Activated T-cell treated with anti-CD3 and anti-CD28 coated beads for 48 hours (primary cell): ENCODE results near the gene SLC13A2.
"Not testable (repeated sequence)": the region's sequence is repeated elsewhere in the genome, so short reads cannot be mapped to it uniquely, and the experiment has no call there.

Experiments
- DNase-seq: peaks from one replicate; pipeline ENCODE4 v3.0.0-alpha.2; 2020; ENCODE audit warnings: low read depth

Gene SLC13A2

GRCh38 chr17:28473542-28473941 lies at the start of gene SLC13A2:
Gene SLC13A2, plus strand, starts transcription at chr17:28473644. Its CDS starts 69 bp downstream, at chr17:28473713.
- DNase-seq, result no peak

DNA sequence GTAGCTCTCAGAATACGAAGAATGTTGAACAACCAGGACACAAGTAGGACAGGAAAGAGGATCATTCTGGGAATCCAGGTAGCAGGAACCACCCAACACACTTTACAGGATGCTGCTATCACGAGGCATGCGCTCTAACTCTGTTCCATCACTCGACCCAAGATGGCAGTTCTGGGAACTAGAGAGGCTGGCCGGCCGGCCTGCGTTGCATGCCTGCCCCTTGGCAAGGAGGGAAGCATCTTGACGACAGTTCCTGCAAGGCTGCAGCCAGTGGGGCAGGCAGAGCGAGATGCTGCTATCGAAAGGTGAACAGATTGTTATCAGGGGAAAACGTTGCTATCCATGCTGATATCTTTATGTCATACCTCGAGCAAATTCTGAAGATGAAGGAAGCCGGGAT lies 48.2 kb upstream of the SLC13A2 start:
- no peak for DNase-seq

GRCh38 chr17:28426081-28426519 lies 47.3 kb upstream of the SLC13A2 start:
- no peak for DNase-seq

DNA sequence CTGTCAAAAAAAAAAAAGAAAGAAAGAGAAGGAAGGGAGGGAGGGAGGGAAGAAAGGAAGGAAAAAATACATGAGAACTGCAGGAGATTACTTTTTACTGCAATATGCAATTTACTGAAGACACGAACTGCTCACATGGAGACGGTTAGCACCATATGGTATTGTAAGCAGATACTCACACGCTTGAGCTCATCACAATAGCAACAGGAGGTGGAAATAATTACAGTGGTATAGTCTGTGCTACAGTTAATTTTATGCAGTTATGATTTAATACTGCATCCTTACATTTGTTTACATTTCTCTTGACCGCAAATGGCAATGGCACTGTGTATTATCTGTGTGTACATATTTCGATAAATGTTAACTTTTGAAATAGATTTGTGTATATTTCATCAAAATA lies 46.1 kb upstream of the SLC13A2 start:
- DNase-seq, result no peak

- DNase-seq, result not testable (repeated sequence)
These were observed 45.5 kb upstream of the SLC13A2 start for GRCh38 chr17:28427982-28428381.

GRCh38 chr17:28433721-28434120 lies 39.7 kb upstream of the SLC13A2 start:
- DNase-seq, result no peak

GRCh38 chr17:28434326-28434725 lies 39.1 kb upstream of the SLC13A2 start:
- not testable (repeated sequence) for DNase-seq

DNA sequence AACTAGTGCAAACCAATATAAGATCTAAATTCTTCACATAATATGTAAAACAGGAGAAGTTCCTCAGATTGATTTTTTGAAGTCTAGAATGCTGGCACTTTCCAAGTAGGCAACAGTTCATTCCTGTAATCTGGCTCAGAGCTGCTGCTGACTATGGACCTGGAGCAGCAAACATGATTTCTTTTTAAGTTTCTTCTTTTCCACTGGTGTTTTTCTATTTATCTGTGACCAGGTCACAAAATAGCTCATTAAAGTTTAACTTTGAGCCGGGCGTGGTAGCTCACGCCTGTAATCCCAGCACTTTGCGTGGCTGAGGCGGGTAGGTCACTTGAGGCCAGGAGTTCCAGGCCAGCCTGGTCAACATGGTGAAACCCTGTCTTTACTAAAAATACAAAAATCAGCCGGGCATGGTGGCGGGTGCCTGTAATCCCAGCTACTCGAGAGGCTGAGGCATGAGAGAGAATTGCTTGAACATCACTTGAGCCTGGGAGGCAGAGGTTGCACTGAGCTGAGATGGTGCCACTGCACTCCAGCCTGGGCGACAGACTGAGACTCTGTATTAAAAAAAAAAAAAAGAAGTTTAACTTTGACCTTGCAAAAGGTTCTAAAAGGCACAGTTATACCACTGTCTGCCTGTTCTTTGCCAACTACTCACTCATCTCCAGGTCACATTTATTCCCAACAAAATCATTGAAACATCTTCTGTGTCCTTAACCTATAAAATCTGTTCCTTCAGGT lies 29.4 kb upstream of the SLC13A2 start:
- no peak for DNase-seq

DNA sequence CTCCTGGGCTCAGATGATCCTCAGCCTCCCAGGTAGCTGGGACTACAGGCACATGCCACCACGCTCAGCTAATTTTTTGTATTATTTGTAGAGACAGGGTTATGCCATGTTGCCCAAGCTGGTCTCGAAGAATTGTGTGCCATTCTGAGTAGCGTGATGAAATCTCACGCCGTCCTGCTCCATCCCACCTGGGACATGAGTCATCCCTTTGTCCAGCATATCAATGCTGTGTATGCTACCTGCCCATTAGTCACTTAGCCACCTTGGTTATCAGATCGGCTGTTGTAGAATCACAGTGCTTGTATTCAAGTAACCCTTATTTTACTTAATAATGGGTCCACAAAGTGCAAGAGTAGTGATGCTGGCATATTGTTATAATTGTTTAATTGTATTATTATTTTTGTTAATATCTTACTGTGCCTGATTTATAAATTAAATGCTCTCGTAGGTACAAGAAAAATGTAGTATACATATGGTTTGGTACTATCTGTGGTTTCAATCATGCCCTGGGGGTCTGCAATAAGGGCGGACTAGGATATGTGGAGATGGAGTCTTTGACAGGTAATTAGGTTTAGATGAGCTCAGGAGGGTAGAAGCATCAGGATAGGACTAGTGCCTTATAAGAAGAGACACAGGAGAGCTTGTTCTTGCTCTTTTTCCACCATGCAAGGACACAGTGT lies 26.6 kb upstream of the SLC13A2 start:
- no peak for DNase-seq

DNA sequence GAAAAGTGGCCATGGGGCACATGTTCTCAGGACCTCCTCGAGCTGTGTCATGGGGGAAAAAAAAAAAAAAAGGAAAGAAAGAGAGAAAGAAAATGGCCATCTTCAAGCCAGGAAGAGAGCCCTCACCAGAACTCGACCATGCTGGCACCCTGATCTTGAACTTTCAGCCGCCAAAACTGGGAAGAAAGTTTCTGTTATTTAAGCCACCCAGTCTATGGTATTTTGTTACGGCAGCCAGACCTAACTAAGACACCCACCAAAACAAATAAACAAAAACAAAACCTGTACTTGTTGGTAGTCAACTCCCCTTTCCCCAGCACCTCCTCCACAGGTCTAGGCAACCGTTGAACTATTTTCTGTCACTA lies 26.1 kb upstream of the SLC13A2 start:
- no peak for DNase-seq

- DNase-seq, result no peak
These were observed 23.6 kb upstream of the SLC13A2 start for GRCh38 chr17:28449859-28450258.

DNA sequence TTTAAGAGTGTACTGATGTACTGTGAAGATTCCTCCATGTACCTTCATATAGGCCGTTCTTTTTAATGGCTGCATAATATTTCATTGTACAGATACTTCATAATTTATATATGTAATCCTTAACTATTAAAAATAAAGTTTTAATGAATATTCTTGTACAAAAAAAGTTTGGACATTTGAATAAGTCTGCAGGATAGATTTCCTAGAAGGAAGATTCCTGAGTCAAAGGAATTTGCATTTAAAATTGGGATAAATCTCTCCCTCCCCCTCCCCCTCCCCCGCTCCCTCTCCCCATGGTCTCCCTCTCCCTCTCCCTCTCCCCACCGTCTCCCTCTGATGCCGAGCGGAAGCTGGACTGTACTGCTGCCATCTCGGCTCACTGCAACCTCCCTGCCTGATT lies 15.6 kb upstream of the SLC13A2 start:
- no peak for DNase-seq

- DNase-seq, result not testable (repeated sequence)
These were observed 14.6 kb upstream of the SLC13A2 start for GRCh38 chr17:28458881-28459280.

DNA sequence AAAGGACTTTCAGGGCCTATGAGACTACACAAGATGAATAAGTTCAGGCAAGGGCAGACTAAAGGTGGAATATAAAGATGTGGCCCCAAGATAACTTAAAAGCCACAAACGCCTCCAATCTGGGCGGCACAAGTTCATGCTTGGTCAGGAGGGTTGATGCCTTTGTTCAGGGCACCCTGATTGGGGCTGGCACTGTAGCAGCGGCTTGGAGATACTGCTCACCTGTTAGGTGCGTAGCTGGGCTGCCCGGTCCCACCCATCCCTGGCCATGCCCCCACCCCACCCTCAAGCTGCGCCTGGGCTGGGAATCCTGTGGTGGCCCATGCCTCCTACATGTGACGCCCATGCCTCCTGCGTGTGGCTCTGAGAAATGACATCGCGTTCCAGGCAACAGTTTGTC lies 12.5 kb upstream of the SLC13A2 start:
- no peak for DNase-seq

DNA sequence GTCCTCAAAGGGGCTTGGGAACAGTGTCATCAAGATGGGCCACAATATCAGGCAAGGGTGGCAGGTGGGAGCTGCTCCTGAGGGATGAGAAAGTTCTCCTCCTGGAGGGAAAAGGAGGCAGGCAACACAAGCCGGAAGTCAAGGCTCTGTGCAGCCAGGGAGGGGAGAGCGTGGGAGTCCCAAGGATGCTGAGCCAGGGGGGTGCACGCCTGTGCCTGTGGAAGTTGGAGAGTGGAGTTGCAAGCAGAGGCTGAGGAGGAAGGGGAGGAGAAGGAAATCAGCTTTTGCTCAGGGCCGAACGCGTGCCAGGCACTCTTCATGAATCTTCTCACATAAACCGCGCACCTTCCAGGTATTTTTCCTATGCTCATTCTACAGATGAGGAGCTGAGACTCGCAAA lies 7.4 kb upstream of the SLC13A2 start:
- no peak for DNase-seq

- DNase-seq, result no peak
These were observed 6.9 kb upstream of the SLC13A2 start for GRCh38 chr17:28466521-28467048.

DNA sequence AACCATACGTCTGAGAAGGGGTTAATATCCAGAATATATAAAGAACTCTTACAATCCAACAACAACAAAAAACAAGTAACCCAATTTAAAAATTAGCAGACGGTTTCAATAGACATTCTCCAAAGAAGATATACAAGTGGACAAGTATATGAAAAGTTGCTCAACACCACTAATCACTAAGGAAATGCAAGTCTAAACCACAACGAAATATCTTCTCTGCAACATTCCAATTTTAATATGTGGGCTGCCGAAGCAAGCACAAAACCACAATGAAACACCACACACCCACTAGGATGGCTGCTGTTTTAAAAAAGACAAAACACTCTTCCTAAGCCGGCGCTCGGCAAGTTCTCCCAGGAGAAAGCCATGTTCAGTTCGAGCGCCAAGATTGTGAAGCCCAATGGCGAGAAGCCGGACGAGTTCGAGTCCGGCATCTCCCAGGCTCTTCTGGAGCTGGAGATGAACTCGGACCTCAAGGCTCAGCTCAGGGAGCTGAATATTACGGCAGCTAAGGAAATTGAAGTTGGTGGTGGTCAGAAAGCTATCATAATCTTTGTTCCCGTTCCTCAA lies 5.9 kb upstream of the SLC13A2 start:
- no peak for DNase-seq

- DNase-seq, result not testable (repeated sequence)
These were observed 5.3 kb upstream of the SLC13A2 start for GRCh38 chr17:28468033-28468735.

DNA sequence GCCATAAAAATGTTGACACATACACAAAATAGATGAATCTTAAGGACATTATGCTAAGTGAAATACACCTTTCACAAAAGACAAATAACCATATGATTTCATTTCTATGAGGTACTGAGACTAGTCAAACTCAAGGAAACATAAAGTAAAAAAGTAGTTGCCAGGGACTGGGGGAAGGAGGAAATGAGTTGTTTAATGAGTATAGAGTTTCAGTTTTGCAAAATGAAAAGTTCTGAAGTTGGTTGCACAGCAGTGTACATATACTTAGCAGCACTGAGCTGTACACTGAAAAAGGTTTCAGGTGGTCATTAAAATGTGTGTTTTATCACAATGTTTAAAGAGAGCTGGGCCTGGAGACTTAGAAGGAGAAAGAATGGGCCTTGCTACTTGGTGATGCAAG lies 4.7 kb upstream of the SLC13A2 start:
- no peak for DNase-seq

- no peak for DNase-seq
These were observed 4.1 kb upstream of the SLC13A2 start for GRCh38 chr17:28469376-28469775.

DNA sequence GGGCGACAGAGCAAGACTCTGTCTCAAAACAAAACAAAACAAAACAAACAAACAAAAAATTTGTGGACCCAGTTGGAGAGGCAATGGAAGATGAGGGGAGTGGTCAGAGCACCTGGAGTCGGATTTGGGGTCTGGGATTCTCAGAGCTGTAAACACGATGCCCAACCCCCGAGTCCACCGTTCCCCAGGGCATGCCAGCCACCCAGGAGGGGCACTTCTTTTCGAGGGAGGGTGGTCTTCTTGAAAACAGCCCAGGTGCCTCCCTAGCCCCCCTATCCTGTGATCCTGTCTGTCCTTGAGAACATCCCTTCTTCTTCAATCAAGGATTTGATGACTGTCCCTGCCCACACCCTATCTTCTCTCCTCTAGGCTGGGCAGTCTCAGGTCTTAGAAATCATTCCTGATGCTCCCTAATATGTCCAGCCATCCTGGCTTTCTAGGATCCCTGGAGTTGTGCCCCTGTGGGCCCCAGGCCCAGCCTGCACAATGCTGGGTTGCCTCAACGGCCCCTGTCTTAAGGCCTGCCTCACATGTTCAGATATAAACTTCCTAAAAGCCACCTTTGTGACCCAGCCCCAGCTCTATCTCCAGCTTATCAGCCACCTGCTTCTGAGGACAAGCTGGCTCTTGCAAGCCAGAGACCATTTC lies 3.1 kb upstream of the SLC13A2 start:
- no peak for DNase-seq

- DNase-seq, result no peak
These were observed 2.5 kb upstream of the SLC13A2 start for GRCh38 chr17:28470914-28471366.
